Measurements from ENCODE around the gene CHIC2. TPM values are rescaled to one million over a fixed set of nuclear protein-coding genes. Genes with fewer than 3 reads are reported as not detected.
"Not testable (repeated sequence)": the region's sequence is repeated elsewhere in the genome, so short reads cannot be mapped to it uniquely, and the experiment has no call there.

Gene CHIC2
- total RNA-seq, 1 donor from 2014 or later = 8.6 TPM

GRCh38 chr4:54027311-54027710 is 37.1 kb downstream of the CHIC2 start:
- intact Hi-C loops (cut with DNase I) = no loop called here
- no peak for DNase-seq
- ATAC-seq (ENCODE audit: poor library complexity) = no peak

GRCh38 chr4:54025582-54025981 is 38.8 kb downstream of the CHIC2 start:
- DNase-seq (no peak), ATAC-seq (ENCODE audit: poor library complexity) (no peak)
- intact Hi-C loops (cut with DNase I) = no loop called here

- intact Hi-C loops (cut with DNase I); ATAC-seq (ENCODE audit: poor library complexity); DNase-seq: not testable (repeated sequence)
These were observed 41.4 kb downstream of the CHIC2 start for GRCh38 chr4:54023019-54023418.

GRCh38 chr4:54017974-54018373 is 46.4 kb downstream of the CHIC2 start:
- DNase-seq = no peak
- ATAC-seq (ENCODE audit: poor library complexity) = no peak
- intact Hi-C loops (cut with DNase I) = no loop called here

GRCh38 chr4:54017308-54017707 is 47.1 kb downstream of the CHIC2 start:
- DNase-seq (no peak), ATAC-seq (ENCODE audit: poor library complexity) (no peak)
- intact Hi-C loops (cut with DNase I) = no loop called here

GRCh38 chr4:54016504-54016903 is 47.9 kb downstream of the CHIC2 start:
- DNase-seq (no peak), ATAC-seq (ENCODE audit: poor library complexity) (no peak)
- intact Hi-C loops (cut with DNase I) = no loop called here

- ATAC-seq (ENCODE audit: poor library complexity) (no peak), DNase-seq (no peak)
- intact Hi-C loops (cut with DNase I) = no loop called here
These were observed 48.9 kb downstream of the CHIC2 start for GRCh38 chr4:54015423-54016030.

- no peak for ATAC-seq (ENCODE audit: poor library complexity)
- intact Hi-C loops (cut with DNase I) = no loop called here
- DNase-seq = no peak
These were observed 49.7 kb downstream of the CHIC2 start for GRCh38 chr4:54014666-54015160.

- intact Hi-C loops (cut with DNase I) = no loop called here
- ATAC-seq (ENCODE audit: poor library complexity) = no peak
- no peak for DNase-seq
These were observed 53.2 kb downstream of the CHIC2 start for GRCh38 chr4:54011201-54011600.

- DNase-seq = no peak
- ATAC-seq (ENCODE audit: poor library complexity) = no peak
- intact Hi-C loops (cut with DNase I) = no loop called here
These were observed 57.6 kb downstream of the CHIC2 start for GRCh38 chr4:54006755-54007154.

- DNase-seq (no peak), ATAC-seq (ENCODE audit: poor library complexity) (peak; percentile 63)
- intact Hi-C loops (cut with DNase I) = no loop called here
These were observed 58.9 kb downstream of the CHIC2 start for GRCh38 chr4:54005475-54005874.

GRCh38 chr4:54004463-54004862 is 59.9 kb downstream of the CHIC2 start:
- ATAC-seq (ENCODE audit: poor library complexity) (no peak), DNase-seq (no peak)
- intact Hi-C loops (cut with DNase I) = no loop called here

- ATAC-seq (ENCODE audit: poor library complexity) = no peak
- DNase-seq = no peak
- intact Hi-C loops (cut with DNase I) = no loop called here
These were observed 62.6 kb downstream of the CHIC2 start for GRCh38 chr4:54001668-54002365.

GRCh38 chr4:53997898-53998297 is 66.5 kb downstream of the CHIC2 start:
- intact Hi-C loops (cut with DNase I) = no loop called here
- DNase-seq = no peak

GRCh38 chr4:53994382-53995102 is 69.9 kb downstream of the CHIC2 start:
- ATAC-seq (ENCODE audit: poor library complexity) = no peak
- no peak for DNase-seq
- intact Hi-C loops (cut with DNase I) = no loop called here

More at GRCh38 chr4:53997898-53998297, 66.5 kb downstream of the CHIC2 start:
- no peak for ATAC-seq (ENCODE audit: poor library complexity)

GRCh38 chr4:53992785-53993184 is 71.6 kb downstream of the CHIC2 start:
- DNase-seq (no peak), ATAC-seq (ENCODE audit: poor library complexity) (no peak)
- intact Hi-C loops (cut with DNase I) = no loop called here

- DNase-seq (no peak), ATAC-seq (ENCODE audit: poor library complexity) (no peak)
- intact Hi-C loops (cut with DNase I) = no loop called here
These were observed 72.6 kb downstream of the CHIC2 start for GRCh38 chr4:53991821-53992220.

GRCh38 chr4:53990641-53991040 is 73.8 kb downstream of the CHIC2 start:
- intact Hi-C loops (cut with DNase I) = no loop called here
- DNase-seq (no peak), ATAC-seq (ENCODE audit: poor library complexity) (no peak)

GRCh38 chr4:53987761-53988171 is 76.6 kb downstream of the CHIC2 start:
- DNase-seq (no peak), ATAC-seq (ENCODE audit: poor library complexity) (no peak)
- intact Hi-C loops (cut with DNase I) = no loop called here

GRCh38 chr4:53986062-53986461 is 78.3 kb downstream of the CHIC2 start:
- DNase-seq = no peak
- intact Hi-C loops (cut with DNase I) = no loop called here
- ATAC-seq (ENCODE audit: poor library complexity) = no peak

All from Right ventricle myocardium superior (tissue), 1 donor.